BE2C (cell line): ENCODE measurements around the gene DDX11.
"Not testable (repeated sequence)": the region's sequence is repeated elsewhere in the genome, so short reads cannot be mapped to it uniquely, and the experiment has no call there.

ENCODE experiments used
- DNase-seq: peaks from one replicate; pipeline ENCODE4 v3.0.0-alpha.2; 2020
- H3K27me3 ChIP-seq: fragments of 250-450 bp; sonication (Bioruptor Pico); 2 replicates; pipeline ENCODE4 v1.5.1; 2020; ENCODE audit warnings: mild to moderate bottlenecking
- H3K36me3 ChIP-seq: fragments of 250-450 bp; sonication (Bioruptor Pico); 2 replicates; pipeline ENCODE4 v1.5.1; 2020; ENCODE audit warnings: mild to moderate bottlenecking
- H3K4me1 ChIP-seq: fragments of 250-450 bp; sonication (Bioruptor Pico); 2 replicates; pipeline ENCODE4 v1.5.1; 2020
- H3K4me3 ChIP-seq: 2 replicates; pipeline ENCODE4 v1.5.1; 2011; ENCODE audit warnings: low read depth, low read length
- H3K9me3 ChIP-seq: fragments of 250-450 bp; sonication (Bioruptor Pico); 2 replicates; pipeline ENCODE4 v1.5.1; 2020

Gene DDX11

DNA sequence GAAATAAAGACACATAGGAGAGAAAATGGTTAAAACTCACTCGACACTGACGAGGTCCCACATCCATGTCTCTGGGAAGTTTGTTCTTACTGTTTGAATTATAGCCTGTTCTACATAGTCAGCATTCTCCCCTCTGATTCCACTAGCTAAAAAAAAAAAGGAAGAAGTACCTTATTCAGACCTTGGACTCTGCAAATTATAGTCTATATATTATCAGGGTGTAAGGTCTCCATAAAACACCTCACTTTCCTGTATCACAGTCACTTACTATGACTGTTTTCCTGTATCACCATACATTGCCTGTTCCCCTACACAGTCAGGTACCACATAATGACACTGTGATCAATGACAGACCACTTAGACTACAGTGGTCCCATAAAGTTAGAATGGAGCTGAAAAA is 62.9 kb downstream of the DDX11 start:
- not testable (repeated sequence) for DNase-seq, H3K36me3 ChIP-seq, H3K4me3 ChIP-seq, H3K4me1 ChIP-seq, H3K27me3 ChIP-seq, H3K9me3 ChIP-seq

DNA sequence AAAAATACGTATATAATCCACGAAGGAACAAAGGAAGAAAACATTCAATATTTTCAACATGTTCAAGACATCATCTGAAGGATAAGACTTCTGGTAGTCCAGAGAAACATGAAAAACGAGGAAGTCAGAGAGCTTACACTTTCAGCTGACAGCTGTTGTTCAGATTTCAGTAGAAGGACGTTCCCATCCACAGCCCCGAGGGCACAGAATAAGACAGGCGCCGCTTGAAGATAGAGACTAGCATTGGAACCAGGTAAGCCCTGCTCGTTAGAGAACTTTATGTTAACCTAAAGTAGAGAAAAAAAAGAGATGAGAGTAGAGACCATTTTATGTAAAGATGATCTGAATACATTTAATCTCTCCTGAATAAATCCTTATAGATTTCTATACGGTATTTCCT is 71.1 kb downstream of the DDX11 start:
- H3K4me3 ChIP-seq, H3K36me3 ChIP-seq, H3K4me1 ChIP-seq, DNase-seq, H3K9me3 ChIP-seq, H3K27me3 ChIP-seq: not testable (repeated sequence)

DNA sequence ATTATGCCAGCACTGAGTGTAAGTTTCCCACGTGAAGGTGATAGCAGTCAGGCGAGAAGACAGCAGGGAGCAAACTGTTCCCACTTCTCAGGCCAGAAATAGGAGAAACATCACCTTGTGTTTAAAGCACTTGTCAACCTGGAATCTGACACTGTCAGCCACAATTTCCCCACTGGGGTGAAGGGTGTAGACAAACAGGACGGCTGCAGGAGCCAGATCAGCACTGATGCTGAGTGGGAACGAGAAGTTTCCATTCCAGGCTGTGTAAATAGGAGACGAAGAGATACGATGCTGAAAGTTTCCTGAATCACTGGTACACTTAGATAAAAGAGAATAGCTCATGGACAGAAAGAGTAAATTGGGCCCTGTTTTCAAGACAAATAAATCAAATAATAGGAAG is 71.6 kb downstream of the DDX11 start:
- not testable (repeated sequence) for H3K27me3 ChIP-seq, H3K36me3 ChIP-seq, H3K4me1 ChIP-seq, H3K9me3 ChIP-seq, DNase-seq, H3K4me3 ChIP-seq

DNA sequence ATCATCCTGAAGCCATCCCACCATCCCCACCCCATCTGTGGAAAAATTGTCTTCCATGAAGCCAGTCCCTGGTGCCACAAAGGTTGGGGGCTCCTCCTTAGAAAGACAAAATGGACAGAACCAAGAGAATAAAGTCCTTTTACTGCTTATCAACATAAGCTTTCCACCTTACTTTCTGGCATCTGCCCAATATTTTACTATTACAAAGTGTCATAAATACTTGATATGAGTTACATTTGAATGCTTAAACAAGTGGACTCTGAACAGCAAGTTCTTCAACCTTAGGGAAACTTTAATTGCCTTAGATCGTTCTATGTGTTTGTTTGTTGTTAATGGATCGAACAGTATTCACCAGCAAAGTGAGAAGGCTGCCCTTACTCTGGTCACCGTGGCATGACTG is 73.8 kb downstream of the DDX11 start:
- not testable (repeated sequence) for H3K9me3 ChIP-seq, DNase-seq, H3K36me3 ChIP-seq, H3K4me3 ChIP-seq, H3K27me3 ChIP-seq, H3K4me1 ChIP-seq

DNA sequence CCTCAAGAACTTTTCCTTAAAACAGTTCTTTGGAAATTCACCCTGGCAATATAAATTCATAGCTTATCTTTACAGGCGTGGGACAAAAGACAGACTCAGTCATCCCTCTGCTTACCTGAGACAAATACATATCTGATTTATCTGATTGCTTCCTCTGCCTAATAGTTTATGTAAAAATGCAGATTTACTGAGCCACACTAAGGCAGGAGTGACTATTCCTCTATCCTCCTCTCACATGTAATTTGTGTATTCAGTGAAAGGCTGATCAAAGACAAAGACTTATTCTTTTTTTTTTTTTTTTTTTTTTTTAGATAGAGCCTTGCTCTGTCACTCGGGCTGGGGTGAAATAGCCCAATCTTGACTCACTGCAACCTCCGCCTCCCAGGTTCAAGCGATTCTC is 77.1 kb downstream of the DDX11 start:
- not testable (repeated sequence) for H3K27me3 ChIP-seq, H3K36me3 ChIP-seq, DNase-seq, H3K9me3 ChIP-seq, H3K4me3 ChIP-seq, H3K4me1 ChIP-seq
